ENCODE measurements around the gene MYH7. TPM values are rescaled to one million over a fixed set of nuclear protein-coding genes. Genes with fewer than 3 reads are reported as not detected.

MYH7 gene
- total RNA-seq, result not detected in 2 replicates

GRCh38 chr14:23435543-23436326, at the start of gene MYH7:
Gene MYH7 (minus strand): TSS chr14:23435660. CDS start chr14:23433732, 1,928 bp downstream.

GRCh38 chr14:23469127-23469905, 33.9 kb upstream of the MYH7 start, which contains the start of gene NGDN:
Gene NGDN (plus strand): TSS chr14:23469703. CDS start chr14:23469716, 13 bp downstream.

GRCh38 chr14:23407516-23408306, 27.7 kb downstream of the MYH7 start, which contains the start of gene MYH6:
Gene MYH6 (minus strand): TSS chr14:23408273. CDS start chr14:23407223, 1,050 bp downstream.

GRCh38 chr14:23376482-23377197, 58.8 kb downstream of the MYH7 start, which contains the start of gene CMTM5:
Gene CMTM5 (plus strand): TSS chr14:23377046. CDS start chr14:23377252, 206 bp downstream.

GRCh38 chr14:23372509-23372908, 63.0 kb downstream of the MYH7 start, which contains the start of gene IL25:
Gene IL25 (plus strand): TSS chr14:23372809.

GRCh38 chr14:23365036-23365731, 70.3 kb downstream of the MYH7 start, which contains the start of gene EFS:
Gene EFS (minus strand): TSS chr14:23365172. CDS start chr14:23365025, 147 bp downstream.

Other genes starting within 250 kb of the MYH7 start
- not detected in 2 replicates for gene RNF212B, start 197.7 kb downstream of the MYH7 start, total RNA-seq
- gene HOMEZ, start 149.5 kb downstream of the MYH7 start, total RNA-seq, result 2.4 and 4.1 TPM in 2 replicates
- gene PPP1R3E, start 132.8 kb downstream of the MYH7 start, total RNA-seq, result 2.8 and 3.5 TPM in 2 replicates
- gene BCL2L2, start 128.8 kb downstream of the MYH7 start, total RNA-seq, result 21.0 and 26.2 TPM in 2 replicates
- 69.9 and 83.4 TPM in 2 replicates for gene PABPN1, start 114.2 kb downstream of the MYH7 start, total RNA-seq
- gene SLC22A17, start 82.8 kb downstream of the MYH7 start, total RNA-seq, result 11.9 and 12.1 TPM in 2 replicates
- gene EFS, start 70.5 kb downstream of the MYH7 start, total RNA-seq, result 6.3 and 10.7 TPM in 2 replicates
- not detected in 2 replicates for gene IL25, start 62.9 kb downstream of the MYH7 start, total RNA-seq
- 0.31 and 0.40 TPM in 2 replicates for gene CMTM5, start 58.6 kb downstream of the MYH7 start, total RNA-seq
- not detected in 2 replicates for gene MYH6, start 27.4 kb downstream of the MYH7 start, total RNA-seq
- 42.3 and 42.7 TPM in 2 replicates for gene NGDN, start 34.0 kb upstream of the MYH7 start, total RNA-seq
- gene ZFHX2, start 116.1 kb upstream of the MYH7 start, total RNA-seq, result under 0.01 and 0.06 TPM in 2 replicates
- gene THTPA, start 120.6 kb upstream of the MYH7 start, total RNA-seq, result 15.0 and 18.0 TPM in 2 replicates
- gene AP1G2, start 132.1 kb upstream of the MYH7 start, total RNA-seq, result 3.2 and 4.2 TPM in 2 replicates
- gene JPH4, start 143.1 kb upstream of the MYH7 start, total RNA-seq, result not detected in 2 replicates
- gene DHRS2, start 200.7 kb upstream of the MYH7 start, total RNA-seq, result under 0.01 TPM in 1 of 2 replicates, not detected in the other

Data from aortic smooth muscle cell (primary cell).